GDM1 (cell line): ENCODE data around the gene MEIS1.

Experiments used
- DNase-seq: peaks from one replicate; lab custom pipeline; 2025; lab: John Stamatoyannopoulos, UW

Gene MEIS1

DNA sequence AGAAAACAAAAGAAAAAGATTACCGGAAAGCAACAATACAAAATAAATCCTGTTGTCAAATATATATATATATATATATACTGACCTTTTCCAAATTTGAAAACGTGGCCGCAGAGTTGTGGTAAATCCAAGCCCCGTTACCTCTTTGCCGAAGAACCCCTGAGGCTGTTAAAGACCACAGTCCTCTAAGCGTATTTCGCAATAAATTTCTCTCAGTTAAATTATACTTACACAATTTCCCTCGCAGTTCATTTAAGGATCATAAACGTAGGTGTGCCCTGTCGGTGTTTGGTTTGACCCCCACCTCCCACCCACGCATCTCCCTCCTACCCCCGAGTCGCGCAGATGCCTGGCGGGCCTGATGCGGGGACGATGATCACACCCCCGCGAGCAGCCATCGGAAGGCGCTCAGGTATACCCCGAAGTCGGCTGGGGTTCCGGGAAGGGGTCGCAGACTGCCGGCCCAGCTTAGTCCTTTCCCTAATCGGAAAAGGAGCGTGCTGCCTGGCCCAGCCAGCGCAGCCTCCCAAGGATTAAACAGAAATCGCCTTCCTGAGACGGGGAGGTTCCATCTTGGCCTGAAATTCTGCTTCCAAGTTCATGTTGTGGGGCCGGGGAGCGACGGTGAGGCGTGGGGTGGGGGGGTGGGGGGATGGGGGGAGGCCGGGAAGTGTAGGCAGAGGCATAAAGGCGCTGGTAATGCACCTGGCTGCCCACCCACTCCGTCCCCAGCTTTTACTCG is 2.9 kb upstream of the MEIS1 start:
- no peak for DNase-seq

DNA sequence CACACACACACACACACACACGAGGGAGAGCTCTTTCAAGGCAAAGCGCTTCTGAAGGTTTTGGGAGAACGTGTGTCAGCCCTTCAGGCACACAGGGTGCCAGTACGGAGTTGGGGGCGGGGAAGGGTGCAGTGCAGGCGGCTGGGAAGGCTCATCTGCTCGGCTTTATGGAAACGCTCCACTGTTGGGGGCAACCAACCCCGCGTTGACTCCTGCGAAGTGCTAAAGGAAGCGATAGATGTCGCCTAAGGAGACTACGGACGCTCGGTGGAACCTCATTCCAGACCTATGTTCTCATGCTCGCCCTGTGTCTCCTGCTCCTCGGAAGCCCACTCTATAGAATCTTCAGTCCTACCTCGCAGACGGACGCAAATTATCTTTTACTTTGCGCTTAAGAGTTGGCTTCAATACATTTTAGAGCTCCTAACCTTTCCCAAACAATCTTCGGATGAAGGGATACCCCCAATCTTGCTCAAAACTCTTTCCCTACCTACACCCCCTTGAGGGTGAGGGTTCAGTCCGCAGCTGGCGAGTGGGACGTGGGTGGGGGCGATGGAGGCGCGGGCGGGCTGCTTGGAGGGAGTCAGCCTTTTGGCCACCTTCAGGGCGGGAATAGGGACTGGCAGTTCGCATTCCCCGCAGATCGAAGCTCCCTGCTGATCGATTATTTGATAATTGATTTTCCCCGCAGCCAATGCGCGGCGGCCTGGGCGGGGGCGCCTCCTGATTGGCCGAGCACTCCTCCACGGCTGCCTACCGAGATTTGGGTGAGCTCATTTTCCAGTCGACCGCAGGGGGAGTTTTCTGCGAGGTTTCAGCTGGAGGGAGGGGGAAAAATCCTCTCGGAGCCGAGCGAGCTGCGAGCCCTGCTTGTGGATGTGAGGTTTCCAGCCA is 1.9 kb upstream of the MEIS1 start:
- DNase-seq = peak; percentile 76

DNA sequence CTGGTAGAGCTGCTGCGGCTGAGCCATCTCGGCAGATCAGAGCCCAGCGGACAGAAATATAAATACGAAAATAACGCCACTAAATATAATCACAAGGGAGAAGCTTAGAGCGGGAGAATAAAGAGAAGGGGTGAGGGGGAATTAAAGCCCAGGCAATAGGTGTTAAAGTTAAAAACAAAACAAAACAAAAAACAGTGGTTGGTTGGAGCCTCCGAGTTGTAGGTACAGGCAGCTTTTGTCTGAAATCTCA is 1.3 kb upstream of the MEIS1 start:
- no peak for DNase-seq

DNA sequence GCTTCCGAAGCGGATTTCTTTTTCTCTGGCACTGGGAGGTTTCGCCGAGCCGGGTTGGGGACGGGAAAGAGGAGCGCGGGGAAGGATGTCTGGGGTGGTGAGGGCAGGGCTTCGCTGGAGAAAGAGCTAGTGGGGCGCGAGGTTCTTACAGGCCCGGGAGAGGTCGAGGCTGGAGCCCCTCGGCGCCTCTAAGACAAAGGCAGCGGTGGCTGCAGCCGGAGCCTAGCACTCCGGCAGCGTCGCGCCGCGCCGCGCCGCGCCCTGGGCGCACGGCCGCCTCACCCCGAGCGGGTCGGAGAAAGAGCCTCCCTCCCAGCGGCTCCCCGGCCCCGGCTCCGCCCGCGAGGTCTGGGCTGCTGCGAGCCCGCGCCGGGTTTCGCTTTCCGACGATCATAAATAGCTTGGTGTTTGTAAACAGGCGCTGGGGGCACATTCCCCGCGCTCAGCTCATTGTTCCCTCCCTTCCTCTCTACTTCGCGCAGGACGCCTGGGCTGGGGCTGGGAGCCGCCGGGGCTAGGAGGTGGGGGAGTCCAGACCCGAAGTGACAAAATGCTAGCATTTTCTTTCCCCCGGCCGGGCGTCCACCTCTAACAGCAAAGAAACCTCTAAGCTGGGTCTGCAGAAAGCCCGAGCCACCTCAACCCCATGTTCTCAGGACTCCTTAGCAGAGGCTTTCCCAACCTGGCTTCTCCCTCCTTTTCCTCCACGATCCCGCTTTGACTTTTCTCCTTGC is 813 bp upstream of the MEIS1 start:
- DNase-seq = peak; percentile 12

DNA sequence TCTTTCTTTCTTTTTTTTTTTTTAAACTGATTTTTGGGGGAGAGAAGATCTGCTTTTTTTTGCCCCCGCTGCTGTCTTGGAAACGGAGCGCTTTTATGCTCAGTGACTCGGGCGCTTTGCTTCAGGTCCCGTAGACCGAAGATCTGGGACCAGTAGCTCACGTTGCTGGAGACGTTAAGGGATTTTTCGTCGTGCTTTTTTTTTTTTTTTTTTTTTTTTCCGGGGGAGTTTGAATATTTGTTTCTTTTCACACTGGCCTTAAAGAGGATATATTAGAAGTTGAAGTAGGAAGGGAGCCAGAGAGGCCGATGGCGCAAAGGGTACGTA is 587 bp downstream of the MEIS1 start:
- no peak for DNase-seq

DNA sequence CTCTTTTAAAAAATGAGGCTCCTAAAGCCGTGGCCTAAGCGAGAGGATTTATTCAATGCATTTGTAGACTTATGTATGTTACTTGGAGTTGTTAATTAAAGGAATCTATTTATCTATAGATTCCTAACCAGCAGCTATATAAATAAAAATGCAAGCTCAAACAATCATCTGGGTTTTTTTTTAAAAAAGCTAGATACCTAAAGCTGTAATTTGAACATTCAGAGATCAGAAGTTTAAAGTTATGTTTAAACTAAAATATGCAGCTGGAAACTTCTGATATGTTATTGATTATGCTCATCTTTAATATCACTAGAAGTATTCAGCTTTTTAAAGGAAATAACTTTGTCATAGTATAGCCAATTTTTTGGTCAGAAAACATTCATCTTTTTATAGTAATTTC is 1.0 kb downstream of the MEIS1 start:
- DNase-seq = no peak

DNA sequence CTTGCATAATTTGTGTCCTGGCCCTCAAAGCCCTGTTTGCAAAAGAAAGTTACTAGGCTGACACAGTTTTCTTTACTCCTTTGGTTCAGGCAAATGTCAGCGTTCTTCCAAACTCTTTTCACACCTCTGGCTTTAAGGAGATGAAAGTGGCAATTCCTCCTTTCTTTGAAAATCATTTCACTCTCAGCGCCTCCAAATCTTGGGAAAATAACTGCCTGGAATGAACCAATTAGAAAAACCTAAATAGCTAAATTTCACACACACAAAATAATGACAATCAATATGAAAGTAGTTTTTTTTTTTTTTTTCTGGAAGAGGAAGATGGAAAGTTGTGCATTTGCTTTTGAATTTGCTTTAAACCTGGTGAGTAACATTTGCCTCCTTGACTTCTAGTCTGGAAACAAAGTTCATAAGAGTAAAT is 1.7 kb downstream of the MEIS1 start:
- DNase-seq = no peak

DNA sequence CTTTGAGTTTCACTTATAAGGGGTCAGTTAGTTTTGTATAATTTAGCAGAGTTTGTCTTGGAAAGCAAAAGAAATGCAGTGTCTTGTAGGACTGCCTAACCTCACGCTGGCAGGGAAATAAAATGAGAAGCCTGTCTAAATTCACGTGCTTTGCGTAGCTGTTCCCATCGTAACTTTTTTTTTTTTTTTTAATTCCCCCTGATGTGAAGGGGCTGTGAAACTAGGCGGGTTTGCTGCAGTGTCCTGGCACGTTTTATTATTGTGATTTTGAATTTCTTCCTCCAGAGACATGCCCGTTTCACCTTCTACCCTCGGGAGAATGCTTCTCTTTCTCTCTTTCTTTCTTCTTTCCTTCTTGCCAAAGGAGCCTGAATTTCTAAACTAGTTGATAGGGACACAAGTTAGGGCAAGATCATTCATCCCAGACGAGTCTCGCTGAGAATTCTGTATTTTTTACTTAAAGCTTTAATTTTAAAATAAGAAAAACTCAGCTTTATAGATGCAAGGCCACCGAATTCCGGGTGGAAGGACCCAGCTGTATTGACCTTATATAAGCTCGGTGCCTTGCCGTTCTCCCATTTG is 2.3 kb downstream of the MEIS1 start:
- no peak for DNase-seq

DNA sequence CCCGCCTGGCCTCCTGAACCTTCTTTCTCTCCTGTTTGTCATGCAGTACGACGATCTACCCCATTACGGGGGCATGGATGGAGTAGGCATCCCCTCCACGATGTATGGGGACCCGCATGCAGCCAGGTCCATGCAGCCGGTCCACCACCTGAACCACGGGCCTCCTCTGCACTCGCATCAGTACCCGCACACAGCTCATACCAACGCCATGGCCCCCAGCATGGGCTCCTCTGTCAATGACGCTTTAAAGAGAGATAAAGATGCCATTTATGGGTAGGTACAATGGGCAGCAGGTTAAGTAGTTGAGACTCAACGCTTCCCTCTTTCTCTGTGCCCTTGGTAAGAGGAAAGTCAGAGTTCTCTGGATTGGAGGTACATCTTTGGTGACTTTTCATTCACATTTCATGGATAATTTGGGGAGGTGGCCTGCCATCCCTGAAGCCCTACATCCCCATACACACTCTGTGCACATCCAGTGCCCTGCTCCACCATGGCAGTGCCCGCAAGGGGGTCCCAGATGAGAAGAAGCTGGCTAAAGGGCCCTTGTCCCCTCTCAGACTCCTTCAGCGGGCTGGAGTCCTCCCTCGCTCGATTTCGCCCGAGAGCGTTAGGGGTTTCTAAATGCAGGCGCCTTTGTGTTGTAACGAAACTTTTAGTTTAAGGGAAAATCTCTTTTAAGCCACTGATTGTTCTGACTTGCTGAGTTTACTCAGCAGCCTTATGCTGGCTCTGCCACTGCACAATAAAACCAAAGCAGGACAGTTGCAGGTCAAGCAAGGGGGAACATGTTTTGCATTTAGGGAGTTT is 3.0 kb downstream of the MEIS1 start:
- DNase-seq = no peak

DNA sequence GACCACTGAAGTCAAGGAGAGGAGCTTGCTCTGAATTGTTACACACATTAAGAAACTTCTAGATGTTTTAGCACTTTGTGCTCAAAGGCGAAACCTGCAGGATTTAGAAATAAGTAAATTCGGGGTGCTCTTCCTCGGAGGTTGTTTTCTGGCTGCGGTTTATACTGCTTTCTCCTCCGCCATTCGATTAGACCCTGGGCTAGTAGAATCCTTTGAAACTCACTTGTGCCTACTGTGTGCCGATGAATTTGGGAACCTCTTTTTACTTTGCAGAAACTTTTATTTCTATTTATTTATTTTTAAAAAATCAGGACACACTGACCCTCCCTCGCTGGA is 3.5 kb downstream of the MEIS1 start:
- no peak for DNase-seq

DNA sequence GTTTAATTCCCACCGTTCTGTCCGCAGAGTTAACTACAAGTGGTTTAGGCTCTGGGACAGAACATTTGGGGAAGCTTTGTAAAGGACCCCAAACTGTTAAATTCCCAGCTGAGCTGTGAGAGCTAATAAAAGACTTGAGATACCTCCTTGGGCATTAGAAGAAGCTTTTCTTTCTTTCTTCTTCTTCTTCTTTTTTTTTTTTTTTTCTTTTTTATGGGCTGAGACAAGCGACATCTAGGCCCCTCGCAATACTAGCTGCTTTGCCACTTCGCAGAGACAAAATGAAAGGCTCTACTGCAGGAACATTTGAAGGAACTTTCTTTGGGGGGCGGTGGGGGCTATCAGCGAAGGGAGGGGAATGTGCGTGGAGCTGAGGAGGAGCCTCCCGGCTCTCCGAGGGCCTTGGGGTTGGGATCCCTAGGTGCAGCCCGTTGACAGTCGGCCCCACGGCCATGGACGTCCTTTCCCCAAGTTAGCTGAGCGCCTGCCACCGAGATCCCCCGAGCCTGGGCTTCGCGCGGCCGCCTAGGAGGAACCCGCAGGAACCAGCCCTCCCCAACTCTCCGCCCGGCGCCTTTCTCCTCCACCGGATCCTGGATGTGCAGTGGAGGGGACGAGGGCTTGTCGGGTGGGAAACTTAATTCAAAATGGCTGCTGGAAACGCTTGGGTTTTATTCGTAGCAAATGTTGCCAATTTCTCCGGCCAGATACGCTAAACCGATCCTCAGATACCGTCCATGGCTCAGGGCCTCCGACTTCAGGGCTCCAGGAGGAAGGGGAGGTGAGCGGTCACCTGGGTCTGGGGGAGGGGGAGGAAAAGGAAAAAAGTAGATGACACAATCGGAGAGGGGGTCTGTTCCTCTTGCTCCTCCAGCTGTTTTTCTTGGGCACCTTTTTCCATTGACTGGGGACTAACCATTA is 4.2 kb downstream of the MEIS1 start:
- DNase-seq = no peak

DNA sequence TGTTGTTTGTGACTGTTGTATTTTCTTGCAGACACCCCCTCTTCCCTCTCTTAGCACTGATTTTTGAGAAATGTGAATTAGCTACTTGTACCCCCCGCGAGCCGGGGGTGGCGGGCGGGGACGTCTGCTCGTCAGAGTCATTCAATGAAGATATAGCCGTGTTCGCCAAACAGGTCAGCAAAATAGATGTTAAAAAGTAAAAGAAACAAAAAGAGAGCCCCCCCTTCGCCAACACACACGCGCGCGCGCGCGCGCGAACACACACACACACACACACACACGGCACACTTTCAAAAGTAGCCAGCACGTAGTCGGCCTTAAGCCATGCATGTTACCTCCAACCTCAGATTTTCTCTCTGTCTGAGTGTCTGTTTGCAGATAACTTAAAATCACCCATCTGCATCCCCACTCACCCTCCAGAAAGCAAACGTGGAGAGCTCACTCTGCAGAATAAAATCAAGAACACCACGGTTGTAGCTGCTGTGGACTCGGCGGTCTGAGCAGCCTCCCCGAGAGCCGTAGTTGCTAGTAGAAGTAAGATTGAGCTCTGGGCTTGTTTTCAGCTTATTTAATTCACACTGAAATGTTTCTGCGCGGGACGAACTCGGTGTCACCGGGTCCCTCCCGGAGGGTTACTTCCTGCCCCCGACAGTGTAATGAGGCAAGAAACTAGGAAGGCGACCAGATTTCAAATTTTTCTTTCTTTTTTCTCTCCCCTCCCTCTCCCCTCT is 5.1 kb downstream of the MEIS1 start:
- no peak for DNase-seq

DNA sequence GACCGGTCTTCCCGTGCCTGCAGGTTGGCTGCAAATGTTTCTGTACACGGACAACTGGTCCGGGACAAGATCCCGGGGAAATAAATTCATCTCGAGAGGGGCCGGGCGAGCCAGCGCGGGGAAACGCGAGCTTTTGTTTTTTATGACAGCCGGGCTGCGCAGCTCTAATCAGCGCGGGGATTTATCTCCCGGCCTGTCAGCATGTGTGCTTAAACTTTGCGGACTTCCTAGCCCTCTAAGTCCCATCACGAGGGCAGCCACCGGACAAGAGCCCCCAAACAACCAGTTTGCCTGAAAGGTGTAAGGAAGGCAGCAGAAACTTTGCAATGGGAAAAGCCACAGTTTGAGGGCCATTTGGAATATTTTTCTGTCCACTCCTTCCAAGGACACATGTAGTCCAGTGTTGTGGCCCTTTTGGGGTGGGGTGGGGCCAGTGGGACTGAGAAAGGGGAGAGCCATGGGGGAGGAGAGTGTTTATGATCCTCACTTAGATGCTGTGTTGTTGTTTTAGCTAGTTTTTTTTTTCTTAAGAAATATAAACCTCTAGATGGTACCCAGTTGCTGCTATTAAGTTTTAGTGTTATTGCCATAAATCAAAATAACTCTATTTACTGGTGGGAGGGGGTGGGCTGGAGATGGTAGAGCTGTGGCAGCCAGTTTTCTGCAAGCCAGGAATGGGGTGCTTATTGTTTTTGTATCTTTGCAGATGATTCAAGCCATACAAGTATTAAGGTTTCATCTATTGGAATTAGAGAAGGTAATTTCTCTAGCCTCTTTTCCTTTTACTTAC is 6.0 kb downstream of the MEIS1 start:
- DNase-seq = no peak

DNA sequence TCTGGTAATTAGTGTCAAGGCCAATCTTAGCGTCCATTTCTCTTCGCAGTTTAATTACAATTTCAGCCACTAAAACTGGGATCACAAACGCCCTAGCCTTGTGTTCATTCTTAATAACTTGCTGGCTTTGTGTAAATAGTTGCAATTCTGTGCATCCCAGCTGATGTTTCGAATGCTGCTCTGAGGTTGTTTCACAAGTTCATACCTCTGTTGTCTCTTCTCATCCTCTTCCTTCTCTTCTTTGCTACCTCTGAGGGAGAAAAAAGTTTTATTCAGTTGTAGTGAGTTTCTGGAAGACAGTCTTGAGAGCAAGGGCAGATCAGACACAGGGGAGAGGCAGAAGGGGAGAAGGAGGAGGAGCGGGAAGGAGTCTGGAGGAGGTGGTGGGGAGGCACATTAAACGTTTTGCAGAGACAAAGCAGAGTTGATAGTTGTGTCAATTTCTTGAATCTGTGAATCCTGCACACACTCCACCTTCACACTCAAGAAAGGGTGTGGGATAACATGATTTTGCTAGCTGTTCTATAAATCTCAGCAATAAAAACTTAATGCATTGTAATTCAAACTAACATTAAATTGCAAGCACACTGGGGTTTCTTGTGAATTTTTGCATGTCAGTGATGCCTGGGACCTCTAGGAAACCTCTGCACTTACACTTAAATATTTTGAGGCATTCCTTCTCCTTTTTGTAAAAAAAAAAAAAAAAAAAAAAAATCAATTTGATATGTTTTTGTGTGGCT is 6.8 kb downstream of the MEIS1 start:
- no peak for DNase-seq

DNA sequence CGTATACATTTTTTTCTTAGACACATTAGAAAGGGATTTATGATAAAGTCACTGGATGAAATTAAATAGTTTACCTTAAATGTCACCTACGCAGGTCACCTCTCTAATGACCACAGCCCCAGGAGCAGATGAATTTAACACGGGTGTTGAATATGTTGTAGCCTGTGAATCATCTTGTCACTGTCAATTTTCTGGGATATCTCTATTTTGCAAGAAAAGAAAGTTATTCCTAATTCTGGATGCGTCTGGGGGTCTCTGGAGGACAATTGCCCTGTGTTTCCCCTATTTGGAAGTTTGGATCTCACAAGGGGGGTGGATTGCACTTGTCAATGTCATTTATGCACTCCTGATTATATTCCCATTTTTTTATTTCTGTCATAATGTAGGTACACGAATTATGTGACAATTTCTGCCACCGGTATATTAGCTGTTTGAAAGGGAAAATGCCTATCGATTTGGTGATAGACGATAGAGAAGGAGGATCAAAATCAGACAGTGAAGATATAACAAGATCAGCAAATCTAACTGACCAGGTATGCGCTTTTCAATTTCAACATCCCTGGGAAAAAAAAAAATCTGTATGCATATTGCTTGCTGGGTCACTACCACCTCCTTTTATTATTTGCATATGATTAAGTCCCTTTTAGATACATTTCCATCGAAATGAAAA is 7.7 kb downstream of the MEIS1 start:
- no peak for DNase-seq

DNA sequence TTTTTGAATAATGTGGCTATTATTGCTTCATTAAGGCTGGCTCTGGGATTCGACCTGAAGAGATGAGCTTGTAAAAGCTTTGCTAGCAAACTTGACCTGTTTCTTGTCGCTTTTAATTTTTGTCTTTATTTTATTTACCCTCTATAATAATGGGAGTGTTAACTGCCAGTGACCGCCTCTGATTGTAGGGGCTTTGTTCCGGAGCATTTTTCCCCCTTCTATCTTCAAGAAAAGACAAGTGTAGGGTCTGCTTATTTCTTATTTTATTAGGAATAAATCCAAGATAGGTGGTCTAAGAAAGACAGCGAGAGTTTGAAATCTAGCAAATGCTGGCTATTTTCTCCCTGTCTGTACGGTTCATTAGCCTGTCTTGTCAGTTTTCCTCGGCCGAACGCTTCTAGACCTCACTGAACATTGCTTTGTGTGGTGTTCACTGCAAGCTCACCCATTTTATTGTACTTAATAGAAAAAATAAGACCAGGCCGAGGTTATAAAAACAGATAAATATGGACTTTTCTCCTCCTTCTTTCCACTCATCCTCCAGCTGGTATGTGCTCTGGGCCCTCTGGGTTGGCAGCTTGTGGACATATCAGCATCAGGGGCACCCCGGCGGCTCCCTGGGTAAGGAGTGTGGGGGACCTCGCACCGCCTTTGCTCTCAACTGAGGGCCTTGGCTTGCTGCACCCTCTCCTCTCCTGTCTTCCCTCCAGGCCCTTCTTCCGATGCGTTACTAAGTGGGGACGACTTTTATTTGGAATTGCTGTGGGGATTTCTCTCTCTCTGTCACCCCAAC is 8.5 kb downstream of the MEIS1 start:
- no peak for DNase-seq
